Raji (cell line): ENCODE data around the gene SLC6A19.

ENCODE experiments used
- POLR2A ChIP-seq: IDR thresholded peaks from 2 replicates; pipeline ENCODE4 v1.6.1; 2011; ENCODE audit warnings: low read depth, low read length, control low read depth; ENCODE audit not compliant: insufficient read depth

SLC6A19 gene

DNA sequence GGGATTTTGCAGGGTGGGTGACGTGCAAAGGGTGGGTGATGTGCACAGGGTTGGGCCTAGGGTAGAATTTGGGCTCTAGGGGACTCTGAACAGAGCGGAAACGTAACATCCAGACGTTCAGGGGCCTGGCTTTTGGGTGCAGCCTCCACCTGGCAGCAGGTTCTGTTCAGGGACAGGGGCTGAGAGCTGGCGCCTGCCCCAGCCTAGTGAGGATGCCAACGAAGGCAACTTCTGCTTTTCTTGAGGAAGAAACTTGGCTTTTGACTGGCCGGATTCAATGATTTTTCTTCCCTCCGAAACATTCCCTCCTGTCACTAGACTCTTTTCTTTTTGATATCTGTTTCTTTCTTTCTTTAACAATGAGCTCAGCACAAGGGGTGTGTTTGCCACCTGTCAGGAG is 38.6 kb upstream of the SLC6A19 start:
- no peak for TF ChIP-seq POLR2A

DNA sequence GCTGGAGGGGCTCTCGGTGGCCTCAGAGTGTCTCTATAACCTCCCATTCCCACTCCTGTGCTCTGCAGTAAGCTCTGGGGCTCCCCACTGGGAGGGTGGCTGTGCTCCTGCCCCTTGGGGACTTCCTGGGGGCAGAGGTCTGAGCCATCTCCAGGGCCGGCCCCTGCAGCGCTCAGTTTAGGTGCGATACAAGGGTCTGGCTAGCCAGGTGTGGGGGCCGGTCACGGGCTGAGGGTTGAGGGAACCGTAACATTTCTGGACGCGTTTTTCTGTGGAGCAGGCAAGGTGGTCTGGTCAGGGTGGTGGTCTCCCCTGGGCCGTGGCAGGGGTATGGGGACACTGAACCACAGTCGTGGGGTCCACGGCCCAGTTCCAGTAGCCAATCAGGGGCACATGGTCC is 38.0 kb upstream of the SLC6A19 start:
- no peak for TF ChIP-seq POLR2A

DNA sequence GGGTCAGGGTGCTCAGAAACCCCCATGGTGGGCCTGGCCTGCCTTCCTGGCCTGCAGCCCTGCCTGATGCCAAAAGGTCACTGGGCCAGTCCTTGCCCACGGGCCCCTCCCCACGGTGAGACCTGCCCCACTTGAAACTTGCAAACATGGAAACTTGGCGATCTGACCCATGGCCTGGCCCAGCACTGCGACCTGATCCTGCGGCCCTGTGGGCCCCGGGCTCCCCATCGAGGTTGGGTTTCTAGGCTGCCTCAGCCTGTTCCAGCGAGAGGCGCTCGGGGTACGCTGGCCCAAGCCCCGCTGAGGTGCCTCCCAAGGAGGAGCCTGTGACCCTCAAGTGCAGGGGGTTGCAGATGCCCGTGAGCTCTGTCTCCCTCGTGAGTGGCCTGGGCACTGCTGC is 37.5 kb upstream of the SLC6A19 start:
- no peak for TF ChIP-seq POLR2A

DNA sequence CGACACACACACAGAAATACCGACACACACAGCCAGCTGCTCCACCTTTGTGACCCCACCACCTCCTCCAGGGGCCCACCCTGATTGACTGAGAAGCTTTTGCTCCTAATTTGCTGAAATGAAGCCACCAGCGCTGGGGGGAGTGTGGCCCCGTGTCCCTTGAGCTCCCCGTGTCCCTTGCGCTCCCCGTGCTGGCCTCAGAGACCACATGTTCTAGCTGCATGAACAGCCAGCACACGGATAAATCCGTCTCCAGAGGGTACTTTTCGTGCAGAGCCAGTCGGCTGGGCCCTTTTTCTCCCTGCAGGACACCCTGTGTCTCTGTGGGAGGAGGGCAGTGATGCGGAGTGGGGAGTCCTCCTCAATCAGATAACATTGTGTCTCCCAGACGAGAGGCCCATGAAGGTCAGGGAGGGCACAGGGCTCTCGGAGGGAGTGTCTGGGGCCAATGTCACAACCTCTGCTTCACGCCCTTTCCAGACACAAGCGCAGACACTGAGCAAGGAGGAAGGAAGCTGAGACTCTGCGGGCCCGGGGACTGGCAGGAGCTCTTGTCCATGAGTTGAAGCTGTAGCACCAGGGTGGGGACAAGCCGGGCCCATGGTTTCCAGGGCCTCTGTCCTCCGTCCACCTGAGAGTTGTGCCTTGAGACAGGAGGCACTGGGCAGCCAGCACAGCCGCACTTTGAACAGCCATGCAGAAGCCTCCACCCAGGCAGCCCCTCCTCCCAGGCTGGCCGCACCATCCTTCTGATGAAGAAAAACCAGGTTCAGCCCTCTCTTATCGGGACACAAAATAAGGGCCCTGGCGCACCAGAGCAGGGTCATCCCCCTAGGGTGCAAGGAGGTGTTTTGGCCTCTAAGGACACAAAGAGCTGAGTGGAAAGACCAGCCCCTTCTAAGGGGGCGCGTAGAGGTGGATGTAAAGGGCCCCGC is 36.4 kb upstream of the SLC6A19 start:
- TF ChIP-seq POLR2A, result no peak

DNA sequence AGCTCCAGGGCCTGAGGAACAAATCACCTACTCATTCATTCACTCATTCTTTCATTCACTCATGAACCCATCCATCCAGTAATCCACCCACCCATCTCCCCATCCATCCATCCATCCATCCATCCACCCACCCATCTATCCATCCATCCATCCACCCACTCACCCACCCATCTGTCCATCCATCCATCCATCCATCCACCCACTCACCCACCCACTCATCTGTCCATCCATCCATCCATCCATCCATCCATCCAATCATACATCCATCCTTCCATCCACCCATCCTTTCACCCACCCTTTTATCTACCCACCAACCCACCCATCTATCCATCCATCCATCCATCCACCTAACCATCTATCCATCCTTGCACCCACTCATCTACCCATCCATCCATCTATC is 35.5 kb upstream of the SLC6A19 start:
- TF ChIP-seq POLR2A, result no peak

DNA sequence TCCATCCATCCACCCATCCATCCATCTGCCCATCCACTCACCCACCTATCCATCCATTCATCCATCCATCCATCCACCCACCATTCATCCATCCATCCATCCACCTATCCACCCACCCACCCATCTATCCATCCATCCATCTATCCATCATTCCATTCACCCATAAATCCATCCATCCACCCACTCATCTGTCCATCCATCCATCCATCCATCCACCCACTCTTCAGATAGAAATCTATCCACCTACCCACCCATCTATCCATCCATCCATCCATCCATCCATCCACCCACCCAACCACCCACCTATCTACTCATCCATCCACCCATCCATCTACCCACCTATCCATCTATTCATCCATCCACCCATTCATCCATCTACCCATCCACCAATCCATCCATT is 35.0 kb upstream of the SLC6A19 start:
- TF ChIP-seq POLR2A, result no peak

DNA sequence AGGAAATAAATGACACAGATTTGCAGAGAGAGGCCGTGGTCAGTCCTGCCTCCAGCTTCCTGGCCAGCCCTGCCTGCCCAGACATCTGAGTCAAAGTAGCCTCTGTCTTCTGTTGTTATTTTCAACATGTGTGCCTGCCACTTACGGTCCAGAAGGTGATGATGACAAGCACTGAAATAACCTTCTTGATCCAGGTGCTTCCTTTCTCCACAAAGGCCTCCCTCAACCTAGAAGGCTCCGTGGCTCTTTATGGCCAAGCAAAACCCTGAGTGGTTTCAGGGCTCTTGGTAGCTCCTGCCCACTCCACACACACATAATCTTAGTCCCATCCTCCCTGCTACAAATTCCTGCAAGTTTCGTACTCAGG is 34.1 kb upstream of the SLC6A19 start:
- TF ChIP-seq POLR2A, result no peak

DNA sequence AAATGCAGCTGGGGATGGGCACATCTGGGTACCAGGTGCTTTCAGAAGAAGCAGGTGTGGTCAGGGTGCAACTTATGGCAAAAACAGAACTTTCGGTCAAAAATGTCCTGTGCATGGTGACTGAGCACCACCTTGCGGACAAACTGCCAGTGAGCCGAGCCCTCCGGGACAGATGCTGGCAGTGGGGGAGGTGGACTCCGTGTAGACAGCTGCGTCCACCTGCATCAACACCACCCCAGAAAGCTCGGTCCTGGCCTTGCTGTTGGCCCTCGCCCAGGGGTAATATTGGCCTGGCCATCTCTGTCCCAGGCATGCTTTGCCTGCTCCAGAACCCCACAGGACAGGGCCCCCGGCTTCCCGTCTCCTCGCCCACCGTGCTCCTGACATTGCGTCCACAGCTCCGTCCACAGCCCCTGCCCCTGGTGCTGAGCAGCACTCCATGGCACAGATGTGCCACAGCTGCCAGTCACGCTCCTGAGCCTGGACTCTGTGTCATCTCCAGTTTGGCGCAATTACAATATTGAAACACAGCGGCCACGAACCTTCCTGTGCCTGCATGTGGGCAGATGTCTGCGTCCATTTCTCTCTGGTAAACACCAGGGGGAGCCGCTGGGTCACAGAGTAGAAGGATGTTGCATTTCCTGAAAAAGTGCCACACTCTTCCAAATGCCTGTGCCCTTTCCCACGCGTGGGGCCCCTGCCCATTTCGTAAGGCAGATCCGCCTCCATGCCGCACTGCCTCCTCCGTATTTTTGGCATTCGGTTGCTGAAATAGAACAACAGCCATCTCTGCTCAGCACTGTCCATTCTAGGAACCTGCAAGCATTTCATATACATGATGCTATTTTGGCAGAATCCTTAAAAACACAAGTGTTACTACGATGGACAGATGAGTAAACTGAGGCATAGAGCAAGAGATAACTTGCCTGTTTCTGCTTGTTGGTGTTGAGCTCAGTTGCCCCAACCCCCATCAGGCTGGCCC is 33.4 kb upstream of the SLC6A19 start:
- TF ChIP-seq POLR2A, result no peak

DNA sequence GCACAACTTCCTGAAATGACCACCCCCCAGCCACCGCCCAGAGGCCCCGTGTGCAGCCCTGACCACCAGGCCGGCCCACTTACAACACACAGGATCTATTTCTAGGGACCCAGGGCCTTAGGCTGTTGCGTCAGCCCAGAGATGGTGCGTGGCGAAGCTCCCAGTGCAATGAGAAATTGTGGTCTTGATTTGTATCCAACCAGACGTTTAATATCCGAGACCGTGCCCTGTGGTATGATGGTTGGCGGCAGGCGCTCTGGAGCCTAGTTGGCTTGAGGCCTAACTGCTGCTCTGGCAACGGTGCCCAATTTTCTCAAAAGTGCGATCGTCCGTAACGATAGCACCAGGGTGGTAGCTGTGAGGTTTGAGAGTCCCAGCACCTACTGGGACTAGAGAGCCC is 32.6 kb upstream of the SLC6A19 start:
- TF ChIP-seq POLR2A, result no peak

DNA sequence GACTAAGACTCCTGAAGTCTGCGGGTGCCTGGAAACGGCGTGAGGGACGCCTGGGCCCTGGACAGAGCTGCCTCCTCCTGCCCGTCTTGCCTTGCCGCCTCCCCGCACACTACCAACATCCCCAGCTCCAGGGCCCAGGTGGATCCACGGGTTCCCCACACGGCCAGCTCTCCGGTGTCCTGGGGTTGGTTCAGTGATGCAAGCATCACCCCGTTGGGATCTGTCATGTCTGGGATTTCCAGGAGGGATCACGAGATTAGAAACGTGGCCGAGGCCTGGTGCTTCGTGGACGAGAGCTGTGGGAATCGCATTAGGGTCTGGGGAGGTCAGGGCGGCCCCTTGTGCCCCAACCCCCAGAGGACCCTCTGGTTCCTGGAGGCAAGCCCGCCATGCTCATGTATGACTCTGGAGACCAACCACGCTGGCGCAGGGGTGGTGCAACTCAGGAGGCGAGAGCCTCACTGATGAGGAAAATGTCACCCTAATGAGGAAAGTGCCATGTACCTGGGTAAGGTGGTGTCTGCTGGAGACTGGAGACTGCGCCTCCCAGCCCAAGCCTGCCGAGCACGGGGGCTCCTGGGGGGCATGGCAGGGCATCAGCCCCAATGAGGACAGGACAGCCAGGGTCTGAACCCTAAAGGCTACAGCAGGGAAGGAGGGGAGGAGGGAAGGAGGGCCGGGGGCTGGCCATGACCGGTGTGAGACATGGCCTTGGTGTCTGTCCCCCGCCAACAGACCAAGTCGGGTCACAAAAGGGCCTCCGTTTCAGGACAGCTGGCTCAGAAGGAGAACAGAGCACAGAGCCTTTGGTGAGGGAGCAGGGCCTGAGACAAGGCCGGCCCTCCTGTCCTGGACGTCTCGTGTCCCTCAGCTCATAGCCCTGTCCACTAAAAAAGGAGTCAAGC is 31.9 kb upstream of the SLC6A19 start:
- TF ChIP-seq POLR2A, result no peak

DNA sequence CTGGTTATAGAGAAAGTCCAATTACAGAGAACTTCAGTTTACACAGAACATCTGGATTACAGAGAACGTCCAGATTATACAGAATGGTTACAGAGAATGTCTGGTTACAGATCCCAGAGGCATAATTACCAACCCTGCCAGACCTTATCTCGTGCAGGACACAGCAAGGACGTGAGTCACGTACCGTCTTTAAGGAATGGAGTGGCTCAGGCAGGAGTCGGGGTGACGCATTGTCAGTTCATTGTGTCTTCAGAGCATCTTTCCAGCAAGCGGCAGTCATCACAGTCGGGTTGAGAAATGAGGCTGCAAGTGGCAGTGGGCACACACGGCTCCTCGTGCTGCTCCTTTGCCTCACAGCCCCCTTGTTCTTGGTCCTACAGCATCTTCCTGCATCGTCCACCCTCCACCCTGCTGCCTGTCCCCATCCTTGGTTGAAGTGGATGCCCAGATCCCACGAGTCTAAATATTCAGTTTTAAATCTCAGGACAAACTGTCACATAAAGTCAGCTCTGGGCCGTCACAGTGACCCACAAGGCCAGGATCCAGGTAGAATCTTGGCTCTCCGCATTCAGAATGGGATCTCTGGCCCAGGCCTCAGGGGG is 30.0 kb upstream of the SLC6A19 start:
- TF ChIP-seq POLR2A, result no peak

DNA sequence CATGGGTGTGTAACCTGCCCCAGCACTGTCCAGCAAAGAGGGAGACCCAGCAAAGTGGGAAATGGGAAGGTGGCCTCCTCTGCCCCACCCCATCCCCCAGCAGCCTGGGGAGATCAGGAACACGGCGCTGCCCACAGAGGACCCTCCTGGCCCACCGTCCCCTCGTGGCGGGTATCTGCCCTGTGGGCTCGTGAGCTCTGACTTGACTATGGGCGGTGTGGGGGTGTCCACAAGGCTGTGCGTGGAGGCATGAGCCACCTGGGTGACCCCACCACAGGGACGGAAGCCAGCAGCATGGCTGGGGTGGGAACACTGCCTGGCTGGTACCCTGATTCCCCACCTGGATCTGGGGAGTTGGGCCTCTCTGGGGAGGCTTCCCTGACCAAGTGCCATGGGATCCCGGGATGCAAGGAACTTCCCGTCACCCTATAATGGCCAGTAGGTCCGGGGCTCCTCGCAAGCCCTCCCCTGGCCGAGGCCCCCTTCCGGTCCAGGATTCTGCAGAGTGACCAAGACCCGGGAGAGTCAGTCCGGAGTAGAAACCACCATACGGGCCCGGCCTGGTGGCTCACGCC is 29.3 kb upstream of the SLC6A19 start:
- TF ChIP-seq POLR2A, result no peak

DNA sequence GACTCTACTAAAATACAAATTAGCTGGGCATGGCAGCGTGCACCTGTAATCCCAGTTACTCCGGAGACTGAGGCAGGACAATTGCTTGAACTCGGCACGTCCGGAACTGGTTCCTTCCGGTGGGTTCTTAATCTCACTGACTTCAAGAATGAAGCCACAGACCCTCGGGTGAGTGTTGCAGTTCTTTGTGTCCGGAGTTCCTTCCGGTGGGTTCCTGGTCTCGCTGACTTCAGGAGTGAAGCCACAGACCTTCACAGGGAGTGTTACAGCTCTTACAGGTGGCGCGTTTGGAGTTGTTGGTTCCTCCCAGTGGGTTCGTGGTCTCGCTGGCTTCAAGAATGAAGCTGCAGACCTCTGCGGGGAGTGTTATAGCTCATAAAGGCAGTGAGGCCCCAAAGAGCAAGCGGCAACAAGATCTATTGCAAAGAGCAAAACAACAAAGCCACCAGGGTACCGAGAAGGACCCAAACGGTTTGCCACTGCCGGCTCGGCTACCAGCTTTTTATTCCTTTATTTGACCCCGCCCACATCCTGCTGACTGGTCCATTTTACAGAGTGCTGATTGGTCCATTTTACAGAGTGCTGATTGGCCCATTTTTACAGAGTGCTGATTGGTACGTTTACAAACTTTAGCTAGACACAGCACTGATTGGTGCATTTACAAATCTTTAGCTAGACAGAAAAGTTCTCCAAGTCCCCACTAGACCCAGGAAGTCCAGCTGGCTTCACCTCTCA is 28.6 kb upstream of the SLC6A19 start:
- no peak for TF ChIP-seq POLR2A
